Glutamatergic neuron (in vitro differentiated cells): Measurements from ENCODE around the gene CAPRIN1. TPM values are rescaled to one million over a fixed set of nuclear protein-coding genes. Genes with fewer than 3 reads are reported as not detected.

Experiments used
- DNase-seq: peaks from one replicate; pipeline ENCODE4 v3.0.0; 2022
- H3K27ac Mint-ChIP-seq: one replicate; pipeline ENCODE4 v1.8.0; 2020; ENCODE audit warnings: mild to moderate bottlenecking, mixed read lengths, inconsistent platforms; ENCODE audit not compliant: unreplicated experiment
- H3K27me3 Mint-ChIP-seq: one replicate; pipeline ENCODE4 v1.8.0; 2020; ENCODE audit warnings: mild to moderate bottlenecking, moderate library complexity, mixed read lengths, inconsistent platforms; ENCODE audit not compliant: unreplicated experiment
- H3K36me3 Mint-ChIP-seq: one replicate; pipeline ENCODE4 v1.8.0; 2020; ENCODE audit warnings: mild to moderate bottlenecking, mixed read lengths, inconsistent platforms; ENCODE audit not compliant: unreplicated experiment
- H3K4me1 Mint-ChIP-seq: one replicate; pipeline ENCODE4 v1.8.0; 2020; ENCODE audit warnings: mild to moderate bottlenecking, low read depth, mixed read lengths, inconsistent platforms; ENCODE audit not compliant: unreplicated experiment
- H3K4me3 Mint-ChIP-seq: one replicate; pipeline ENCODE4 v1.8.0; 2020; ENCODE audit warnings: mild to moderate bottlenecking, mixed read lengths, inconsistent platforms; ENCODE audit not compliant: unreplicated experiment
- H3K9me3 Mint-ChIP-seq: one replicate; pipeline ENCODE4 v1.8.0; 2020; ENCODE audit warnings: mild to moderate bottlenecking, moderate library complexity, mixed read lengths, inconsistent platforms; ENCODE audit not compliant: unreplicated experiment
- total RNA-seq: library from RNA; stranded (reverse); fragmentation: NEBNext Ultra II Directional; extraction: Animal tissue kit (Norgen Biotek cat#: 25700); gene quantifications from one replicate; pipeline ENCODE4 v1.2.1, GENCODE V29; 2021; ENCODE audit not compliant: unreplicated experiment
- TF ChIP-seq, protein P1 (sequence below): fragments of 200-600 bp; sonication (generic); IDR thresholded peaks from one replicate; pipeline ENCODE4 v1.5.0; 2021; ENCODE audit not compliant: partially characterized antibody, unreplicated experiment

The CAPRIN1 gene
- total RNA-seq, 1 donor from 2014 or later, result 356 TPM

DNA sequence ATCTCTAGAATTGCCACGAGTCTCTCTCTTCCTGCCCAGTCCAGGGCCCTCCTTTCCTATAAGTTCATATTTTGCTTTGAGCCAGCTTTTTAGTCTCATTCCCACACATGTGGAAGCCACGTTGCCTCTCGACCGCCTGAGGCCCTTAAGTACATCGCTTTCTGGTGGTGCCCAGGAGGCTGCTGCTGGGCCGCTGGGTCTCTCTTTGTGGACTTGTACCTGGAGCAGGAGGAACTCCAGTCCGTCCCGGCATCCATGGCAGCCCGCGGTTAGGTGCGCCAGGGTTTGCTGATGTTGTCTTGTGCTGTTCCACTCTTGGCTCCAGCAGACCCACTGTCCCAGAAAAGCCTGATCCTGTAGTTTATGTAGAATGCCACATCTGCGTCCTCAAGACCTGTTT lies 94.9 kb downstream of the CAPRIN1 start:
- TF ChIP-seq, protein P1, sequence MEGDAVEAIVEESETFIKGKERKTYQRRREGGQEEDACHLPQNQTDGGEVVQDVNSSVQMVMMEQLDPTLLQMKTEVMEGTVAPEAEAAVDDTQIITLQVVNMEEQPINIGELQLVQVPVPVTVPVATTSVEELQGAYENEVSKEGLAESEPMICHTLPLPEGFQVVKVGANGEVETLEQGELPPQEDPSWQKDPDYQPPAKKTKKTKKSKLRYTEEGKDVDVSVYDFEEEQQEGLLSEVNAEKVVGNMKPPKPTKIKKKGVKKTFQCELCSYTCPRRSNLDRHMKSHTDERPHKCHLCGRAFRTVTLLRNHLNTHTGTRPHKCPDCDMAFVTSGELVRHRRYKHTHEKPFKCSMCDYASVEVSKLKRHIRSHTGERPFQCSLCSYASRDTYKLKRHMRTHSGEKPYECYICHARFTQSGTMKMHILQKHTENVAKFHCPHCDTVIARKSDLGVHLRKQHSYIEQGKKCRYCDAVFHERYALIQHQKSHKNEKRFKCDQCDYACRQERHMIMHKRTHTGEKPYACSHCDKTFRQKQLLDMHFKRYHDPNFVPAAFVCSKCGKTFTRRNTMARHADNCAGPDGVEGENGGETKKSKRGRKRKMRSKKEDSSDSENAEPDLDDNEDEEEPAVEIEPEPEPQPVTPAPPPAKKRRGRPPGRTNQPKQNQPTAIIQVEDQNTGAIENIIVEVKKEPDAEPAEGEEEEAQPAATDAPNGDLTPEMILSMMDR, result no peak
- Mint-ChIP-seq H3K36me3 (no peaks in the 10 kb centered on the region), H3K4me1 (peaks cover 20% of the 10 kb centered on the region), H3K9me3 (peaks cover 9% of the 10 kb centered on the region), H3K27me3 (no peaks in the 10 kb centered on the region), H3K4me3 (no peak overlapping the region), H3K27ac (no peak overlapping the region)
- no peak for DNase-seq

DNA sequence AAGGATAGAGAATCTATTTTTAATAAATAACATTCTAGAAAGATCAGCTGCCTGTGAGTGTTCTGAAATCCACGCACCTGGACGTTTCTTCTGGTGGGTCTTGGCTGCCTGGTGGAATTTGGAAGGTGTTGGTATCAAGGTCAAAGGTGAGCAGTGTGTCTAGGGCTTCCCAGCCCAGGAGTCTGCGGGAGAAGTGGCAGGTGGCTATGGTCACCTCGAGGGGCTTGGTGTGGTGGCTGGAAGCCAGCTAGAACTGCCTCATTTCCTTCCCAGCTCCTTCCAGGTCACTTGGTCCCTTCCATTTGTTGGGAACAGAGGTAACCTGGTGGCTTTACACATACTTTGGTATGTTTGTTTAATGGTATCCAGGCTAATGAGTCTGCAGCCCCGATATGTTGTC lies 95.3 kb downstream of the CAPRIN1 start:
- no peaks in the 10 kb centered on the region for H3K36me3 Mint-ChIP-seq
- H3K27me3 Mint-ChIP-seq, result peaks cover 2% of the 10 kb centered on the region
- peak overlapping the region; percentile 48 for H3K27ac Mint-ChIP-seq
- H3K4me1 Mint-ChIP-seq, result peaks cover 20% of the 10 kb centered on the region
- TF ChIP-seq, protein P1, result no peak
- peaks cover 8% of the 10 kb centered on the region for H3K9me3 Mint-ChIP-seq
- no peak overlapping the region for H3K4me3 Mint-ChIP-seq
- DNase-seq, result no peak

DNA sequence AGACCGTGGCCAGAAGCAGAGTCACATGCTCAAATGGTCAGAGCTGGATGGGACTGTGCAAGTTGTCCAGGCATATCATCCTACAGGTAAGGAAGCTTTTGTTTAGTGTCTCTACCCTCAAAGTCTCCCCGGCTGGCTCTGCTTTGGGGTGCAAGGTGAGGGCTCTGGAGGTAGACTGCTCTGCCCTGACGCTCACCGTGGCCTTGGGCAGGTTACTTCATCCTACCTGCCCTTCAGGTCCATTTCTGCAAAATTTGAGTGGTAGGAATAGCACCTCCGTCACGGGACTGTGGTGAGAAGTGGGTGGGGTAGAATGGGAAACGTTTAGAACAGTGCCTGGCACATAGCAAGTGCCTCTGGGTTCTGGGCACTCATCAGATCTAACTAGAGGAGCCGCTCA lies 96.0 kb downstream of the CAPRIN1 start:
- Mint-ChIP-seq H3K36me3 (no peaks in the 10 kb centered on the region), H3K4me1 (peaks cover 20% of the 10 kb centered on the region), H3K27ac (peak overlapping the region; percentile 99), H3K9me3 (peaks cover 8% of the 10 kb centered on the region), H3K4me3 (no peak overlapping the region), H3K27me3 (peaks cover 3% of the 10 kb centered on the region)
- no peak for DNase-seq
- TF ChIP-seq, protein P1, result no peak

DNA sequence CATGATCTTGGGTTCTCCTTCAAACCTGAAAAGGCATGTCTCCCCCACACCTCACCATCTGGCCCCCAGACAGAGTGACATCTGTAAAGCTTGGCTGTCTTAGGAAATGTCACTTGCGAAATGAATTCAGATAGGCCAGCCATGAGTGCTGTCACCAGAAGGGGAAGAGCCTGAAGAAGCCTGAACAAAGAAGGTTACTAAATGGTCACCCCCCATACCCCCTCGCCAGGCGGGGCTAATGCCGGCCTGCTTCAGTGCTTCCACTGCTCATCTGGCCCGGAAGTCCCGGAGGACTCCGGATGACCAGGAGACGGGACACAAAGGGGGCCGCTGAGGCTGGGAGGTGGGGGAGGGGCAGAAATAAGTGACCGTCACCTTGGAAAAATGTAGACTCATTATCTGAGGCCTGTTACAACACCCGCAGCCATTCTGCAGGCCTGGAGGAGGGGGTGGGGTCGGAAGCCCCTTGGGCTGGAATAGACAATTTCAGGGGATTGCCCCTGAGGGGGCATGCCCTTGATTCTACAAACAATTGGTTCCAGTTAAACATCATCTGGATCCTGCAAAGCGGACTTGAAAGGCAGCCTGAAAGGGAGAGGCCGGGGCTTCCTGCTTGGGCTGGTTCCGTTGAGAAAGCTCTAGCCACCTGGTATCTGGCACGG lies 97.1 kb downstream of the CAPRIN1 start:
- H3K27me3 Mint-ChIP-seq, result peaks cover 4% of the 10 kb centered on the region
- H3K9me3 Mint-ChIP-seq, result peaks cover 11% of the 10 kb centered on the region
- TF ChIP-seq, protein P1, result no peak
- no peaks in the 10 kb centered on the region for H3K36me3 Mint-ChIP-seq
- peaks cover 20% of the 10 kb centered on the region for H3K4me1 Mint-ChIP-seq
- H3K4me3 Mint-ChIP-seq, result peak overlapping the region; percentile 79
- DNase-seq, result peak; percentile 84
- peak overlapping the region; percentile 99 for H3K27ac Mint-ChIP-seq

DNA sequence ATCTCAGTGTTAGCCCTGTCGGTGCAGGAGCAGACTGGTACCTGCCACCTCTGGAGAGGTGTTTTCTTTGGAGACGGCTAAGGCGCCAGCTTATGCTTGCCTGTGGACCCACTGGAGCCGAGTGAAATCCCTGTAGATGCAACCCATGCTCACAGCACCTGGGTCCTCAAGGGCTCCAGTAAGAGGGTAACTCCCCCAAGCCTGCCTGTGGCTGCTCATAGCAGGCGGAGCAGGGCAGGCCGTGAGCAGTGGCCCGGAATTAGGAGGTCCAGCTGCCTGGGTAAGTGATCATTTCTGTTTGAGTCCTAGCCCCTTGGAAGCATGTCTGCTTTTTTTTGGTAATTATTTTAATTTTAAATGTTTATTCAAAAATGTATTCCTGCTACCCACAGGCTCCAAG lies 97.7 kb downstream of the CAPRIN1 start:
- TF ChIP-seq, protein P1, result no peak
- peaks cover 20% of the 10 kb centered on the region for H3K4me1 Mint-ChIP-seq
- H3K4me3 Mint-ChIP-seq, result no peak overlapping the region
- H3K36me3 Mint-ChIP-seq, result no peaks in the 10 kb centered on the region
- H3K27ac Mint-ChIP-seq, result peak overlapping the region; percentile 99
- peaks cover 5% of the 10 kb centered on the region for H3K27me3 Mint-ChIP-seq
- DNase-seq, result no peak
- H3K9me3 Mint-ChIP-seq, result peaks cover 11% of the 10 kb centered on the region
